Measurements from ENCODE around the gene SGSH. TPM values are rescaled to one million over a fixed set of nuclear protein-coding genes. Genes with fewer than 3 reads are reported as not detected.
A peak's percentile ranks its signal among the peaks of the same experiment; 100 is the strongest.

The SGSH gene
- total RNA-seq, 1 experiment from 2014 or later: 19.8 TPM

DNA sequence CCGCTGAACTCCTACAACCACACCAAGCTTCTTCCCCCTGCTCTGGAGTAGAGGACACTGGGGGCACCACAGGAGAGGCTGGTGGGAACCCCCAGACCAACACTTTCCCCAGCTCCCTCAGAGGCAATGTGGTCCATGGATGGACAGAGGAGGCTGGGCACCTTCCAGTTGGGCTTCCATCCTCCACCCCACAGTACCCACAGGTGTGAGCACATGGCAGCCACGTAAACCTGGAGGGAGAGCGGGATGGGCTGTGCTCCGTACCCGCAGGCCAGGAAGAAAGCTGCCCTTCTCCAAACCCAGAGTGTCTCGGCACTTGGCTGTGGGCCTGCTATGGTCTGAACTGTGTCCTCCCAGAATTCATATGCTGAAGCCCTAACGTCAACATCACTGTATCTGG is 1.7 kb downstream of the SGSH start:
- Histone ChIP-seq H4K91ac (ENCODE audit: insufficient read length, low read depth, low read length) (no peak overlapping the region), H2BK12ac (ENCODE audit: insufficient read length, low read depth, low read length) (no peak overlapping the region), H2BK5ac (ENCODE audit: insufficient read length, low read length) (no peak overlapping the region), H3K4me1 (ENCODE audit: insufficient read depth, low read length) (no peaks in the 10 kb centered on the region), H3K56ac (ENCODE audit: insufficient read length, low read depth, low read length) (no peak overlapping the region), H2BK20ac (ENCODE audit: low read depth, low read length, poor library complexity, severe bottlenecking) (no peak overlapping the region), H3K23me2 (ENCODE audit: insufficient read length, low read depth, low read length, poor library complexity, severe bottlenecking) (peaks cover 5% of the 10 kb centered on the region), H2AFZ (ENCODE audit: low read length) (no peak overlapping the region), H3K27ac (ENCODE audit: insufficient read length, low read depth, low read length) (no peak overlapping the region), H4K20me1 (ENCODE audit: control insufficient read depth, insufficient read depth, insufficient read length) (no peaks in the 10 kb centered on the region), H3K79me2 (ENCODE audit: insufficient read depth, low read length) (no peaks in the 10 kb centered on the region), H3K4ac (ENCODE audit: low read depth, low read length) (no peak overlapping the region), H2BK120ac (ENCODE audit: low read depth, low read length, poor library complexity, severe bottlenecking) (no peak overlapping the region), H3K9me3 (ENCODE audit: control insufficient read depth, low read depth, low read length) (no peaks in the 10 kb centered on the region), H3K79me1 (ENCODE audit: insufficient read depth, low read depth, low read length, poor library complexity, severe bottlenecking) (no peaks in the 10 kb centered on the region), H2BK15ac (ENCODE audit: low read depth, low read length) (no peak overlapping the region), H3K18ac (ENCODE audit: insufficient read length, low read depth, low read length) (no peak overlapping the region), H3K27me3 (ENCODE audit: insufficient read depth, low read length) (no peaks in the 10 kb centered on the region), H3K9ac (ENCODE audit: extremely low read depth, insufficient read length, low read length) (no peak overlapping the region), H3K23ac (ENCODE audit: insufficient read length, low read depth, low read length) (no peak overlapping the region), H3K4me2 (ENCODE audit: insufficient read depth, insufficient read length, low read length) (no peak overlapping the region), H4K5ac (ENCODE audit: insufficient read length, low read depth, low read length) (no peak overlapping the region), H2AK5ac (ENCODE audit: insufficient read length, low read length) (no peak overlapping the region), H3K14ac (ENCODE audit: insufficient read depth, low read length) (no peak overlapping the region), H4K8ac (replicated peaks; ENCODE audit: insufficient read length, low read depth, low read length) (no peak overlapping the region), H3T11ph (ENCODE audit: low read length) (no peak overlapping the region)
- H3K27ac Mint-ChIP-seq: no peak overlapping the region
- WGBS (ENCODE audit: extremely low coverage, insufficient read length, low lambda C conversion rate): no CpG with 5 or more reads among the region's 7 CpGs
- H3K4me1 Mint-ChIP-seq: peaks cover 7 to 11% of the 10 kb centered on the region in 2 experiments
- TF ChIP-seq, protein P1, sequence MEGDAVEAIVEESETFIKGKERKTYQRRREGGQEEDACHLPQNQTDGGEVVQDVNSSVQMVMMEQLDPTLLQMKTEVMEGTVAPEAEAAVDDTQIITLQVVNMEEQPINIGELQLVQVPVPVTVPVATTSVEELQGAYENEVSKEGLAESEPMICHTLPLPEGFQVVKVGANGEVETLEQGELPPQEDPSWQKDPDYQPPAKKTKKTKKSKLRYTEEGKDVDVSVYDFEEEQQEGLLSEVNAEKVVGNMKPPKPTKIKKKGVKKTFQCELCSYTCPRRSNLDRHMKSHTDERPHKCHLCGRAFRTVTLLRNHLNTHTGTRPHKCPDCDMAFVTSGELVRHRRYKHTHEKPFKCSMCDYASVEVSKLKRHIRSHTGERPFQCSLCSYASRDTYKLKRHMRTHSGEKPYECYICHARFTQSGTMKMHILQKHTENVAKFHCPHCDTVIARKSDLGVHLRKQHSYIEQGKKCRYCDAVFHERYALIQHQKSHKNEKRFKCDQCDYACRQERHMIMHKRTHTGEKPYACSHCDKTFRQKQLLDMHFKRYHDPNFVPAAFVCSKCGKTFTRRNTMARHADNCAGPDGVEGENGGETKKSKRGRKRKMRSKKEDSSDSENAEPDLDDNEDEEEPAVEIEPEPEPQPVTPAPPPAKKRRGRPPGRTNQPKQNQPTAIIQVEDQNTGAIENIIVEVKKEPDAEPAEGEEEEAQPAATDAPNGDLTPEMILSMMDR (conservative IDR thresholded peaks at IDR 0.05): no peak
- H3K27me3 Mint-ChIP-seq (ENCODE audit: low read depth): no peaks in the 10 kb centered on the region; the same call in 1 of the 2 replicates
- peaks cover 9 to 29% (median 28%) of the 10 kb centered on the region in 3 experiments; a peak in 5 of 7 replicates for H3K36me3 Mint-ChIP-seq (ENCODE audit: insufficient read depth in 1 of 3, low read depth in 3 of 3)
- no peaks in the 10 kb centered on the region for H3K9me3 Mint-ChIP-seq
- no peak for DNase-seq
- H3K4me3 Mint-ChIP-seq: peak overlapping the region in 1 of 2 experiments; percentile 95; a peak in 3 of 5 replicates
